AG04450 (cell line): ENCODE measurements around the gene ARHGAP9. TPM values are rescaled to one million over a fixed set of nuclear protein-coding genes. Genes with fewer than 3 reads are reported as not detected.
A peak's percentile ranks its signal among the peaks of the same experiment; 100 is the strongest.
"Not testable (repeated sequence)": the region's sequence is repeated elsewhere in the genome, so short reads cannot be mapped to it uniquely, and the experiment has no call there.

ENCODE experiments used
- CTCF ChIA-PET: fragments of 300-600, 350-600 bp; formaldehyde crosslinking; extraction: SDS; loops from one replicate; lab custom pipeline; 2022; ENCODE audit warnings: antibody characterized with exemption, inconsistent platforms; lab: Charles Lee
- POLR2A ChIA-PET: fragments of 350-600 bp; formaldehyde crosslinking; extraction: SDS; loops from one replicate; lab custom pipeline; 2021; ENCODE audit warnings: antibody characterized with exemption, inconsistent platforms; lab: Yijun Ruan, JAX
- DNase-seq: peaks from one replicate; pipeline ENCODE4 v3.0.0-alpha.2; 2011; ENCODE audit warnings: low read depth, low spot score
- H3K27ac ChIP-seq: one replicate; pipeline ENCODE4 v1.5.1; 2012; ENCODE audit warnings: low read depth, low read length, control low read depth
- H3K27me3 ChIP-seq: one replicate; pipeline ENCODE4 v1.6.0; 2012; ENCODE audit warnings: low read length; ENCODE audit not compliant: control insufficient read depth, insufficient read depth
- H3K4me3 ChIP-seq: 2 replicates; pipeline ENCODE4 v1.5.1; 2011; ENCODE audit warnings: mild to moderate bottlenecking, low read depth, low read length, control low read depth
- H3K9me3 ChIP-seq: 2 replicates; pipeline ENCODE4 v1.5.1; 2012; ENCODE audit warnings: low read length; ENCODE audit not compliant: control insufficient read depth, insufficient read depth
- polyA plus RNA-seq: library from polyadenylated mRNA; depleted of rRNA; stranded (reverse); fragments of >200 nt; gene quantifications from 2 replicates; pipeline ENCODE4 v1.2.3, GENCODE V29; 2011; rRNA removed
- small RNA-seq: library from RNA; depleted of rRNA; stranded (forward); fragments of <200 nt; gene quantifications from one replicate; pipeline ENCODE3, GENCODE V24; 2012; ENCODE audit warnings: low read depth; ENCODE audit not compliant: insufficient read length
- TF ChIP-seq, protein P1 (sequence below): IDR thresholded peaks from 2 replicates; pipeline ENCODE4 v1.5.1; 2011; ENCODE audit warnings: low read depth, low read length, control low read depth, inconsistent platforms

The ARHGAP9 gene
- polyA plus RNA-seq, 1 experiment: 1.2 TPM

DNA sequence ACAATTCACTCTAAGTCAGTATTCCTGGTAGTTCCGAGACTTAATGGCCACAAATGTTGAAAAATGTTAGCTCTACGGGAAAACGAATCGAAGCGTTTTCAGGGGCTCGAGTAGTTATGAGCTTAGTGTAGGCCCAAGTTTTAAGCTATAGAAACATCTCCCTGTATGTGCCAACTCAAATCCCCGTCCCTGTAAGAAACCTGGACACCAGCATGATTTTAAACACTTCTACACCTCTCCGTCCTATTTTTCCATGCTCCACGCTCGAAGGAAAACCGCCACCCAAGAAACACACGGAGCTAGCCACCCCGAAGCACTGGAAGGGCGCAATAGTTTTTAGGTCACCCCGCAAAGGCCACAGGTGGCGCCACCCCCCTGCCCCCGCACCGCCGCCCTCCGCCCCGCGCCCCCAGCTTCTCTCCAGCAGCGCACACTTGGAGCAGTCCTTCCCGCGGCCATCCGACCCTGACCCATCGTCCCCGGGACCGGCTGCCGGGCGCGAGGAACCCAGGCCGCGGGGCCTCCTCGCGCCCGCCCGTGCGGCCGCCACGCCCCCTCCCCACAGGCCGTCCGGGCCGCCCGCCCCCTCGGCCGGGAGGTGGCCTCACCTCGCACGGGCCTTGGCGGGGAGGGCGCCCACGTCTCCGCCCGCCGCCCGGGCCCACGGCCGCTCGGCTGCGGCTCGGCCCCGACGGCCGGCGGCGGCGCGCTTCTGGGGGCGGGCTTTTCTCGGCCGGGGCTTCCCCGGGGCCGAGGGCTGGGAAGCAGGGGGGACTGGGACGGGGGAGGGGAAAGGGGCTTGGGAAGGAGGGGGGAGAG, 49.3 kb downstream of the ARHGAP9 start:
- H3K27ac ChIP-seq: peak overlapping the region; percentile 74
- H3K4me3 ChIP-seq: peak overlapping the region; percentile 72
- CTCF ChIA-PET: interaction anchor here (1.7 to 2.1 kb wide), 2 partner anchors 23 to 122 kb away, joined by 9 to 15 read pairs; no protein-coding TSS in a partner anchor
- POLR2A ChIA-PET: interaction anchor here (0.6 to 1.0 kb wide), 2 partner anchors 22 to 54 kb away, joined by 4 to 5 read pairs; no protein-coding TSS in a partner anchor
- H3K27me3 ChIP-seq: no peaks in the 10 kb centered on the region
- TF ChIP-seq, protein P1, sequence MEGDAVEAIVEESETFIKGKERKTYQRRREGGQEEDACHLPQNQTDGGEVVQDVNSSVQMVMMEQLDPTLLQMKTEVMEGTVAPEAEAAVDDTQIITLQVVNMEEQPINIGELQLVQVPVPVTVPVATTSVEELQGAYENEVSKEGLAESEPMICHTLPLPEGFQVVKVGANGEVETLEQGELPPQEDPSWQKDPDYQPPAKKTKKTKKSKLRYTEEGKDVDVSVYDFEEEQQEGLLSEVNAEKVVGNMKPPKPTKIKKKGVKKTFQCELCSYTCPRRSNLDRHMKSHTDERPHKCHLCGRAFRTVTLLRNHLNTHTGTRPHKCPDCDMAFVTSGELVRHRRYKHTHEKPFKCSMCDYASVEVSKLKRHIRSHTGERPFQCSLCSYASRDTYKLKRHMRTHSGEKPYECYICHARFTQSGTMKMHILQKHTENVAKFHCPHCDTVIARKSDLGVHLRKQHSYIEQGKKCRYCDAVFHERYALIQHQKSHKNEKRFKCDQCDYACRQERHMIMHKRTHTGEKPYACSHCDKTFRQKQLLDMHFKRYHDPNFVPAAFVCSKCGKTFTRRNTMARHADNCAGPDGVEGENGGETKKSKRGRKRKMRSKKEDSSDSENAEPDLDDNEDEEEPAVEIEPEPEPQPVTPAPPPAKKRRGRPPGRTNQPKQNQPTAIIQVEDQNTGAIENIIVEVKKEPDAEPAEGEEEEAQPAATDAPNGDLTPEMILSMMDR: no peak
- no peaks in the 10 kb centered on the region for H3K9me3 ChIP-seq
- DNase-seq: no peak

DNA sequence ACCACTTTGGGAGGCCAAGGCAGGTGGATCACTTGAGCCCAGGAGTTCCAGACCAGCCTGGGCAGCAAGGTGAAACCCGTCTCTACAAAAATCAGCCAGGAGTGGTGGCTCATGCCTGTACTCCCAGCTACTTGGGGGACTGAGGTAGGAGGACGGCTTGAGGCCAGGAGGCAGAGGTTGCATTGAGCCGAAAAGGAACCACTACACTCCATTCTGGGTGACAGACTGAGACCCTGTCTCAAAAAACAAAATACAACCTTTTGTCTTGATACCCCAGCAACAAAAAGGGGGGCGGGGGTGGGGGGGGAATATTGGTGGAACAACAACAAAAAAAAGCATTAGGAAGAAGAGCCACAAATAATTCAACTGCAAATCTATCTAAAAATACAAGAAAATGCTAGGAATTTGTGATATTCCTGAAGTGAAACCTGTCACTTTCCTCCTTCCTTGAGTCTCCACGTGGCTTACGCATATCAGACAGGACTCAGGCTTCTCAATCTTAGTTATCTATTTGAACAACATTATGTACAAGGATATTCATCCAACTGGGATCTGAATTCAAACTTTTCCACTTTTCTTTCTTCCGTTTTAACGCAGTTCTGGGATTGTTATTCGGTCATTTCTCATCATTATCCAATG, 50.1 kb downstream of the ARHGAP9 start:
- no peaks in the 10 kb centered on the region for H3K9me3 ChIP-seq
- TF ChIP-seq, protein P1: no peak
- ChIA-PET POLR2A (interaction anchor here (0.6 to 1.0 kb wide), 2 partner anchors 23 to 53 kb away, joined by 4 to 5 read pairs; no protein-coding TSS in a partner anchor), CTCF (interaction anchor here (1.7 to 2.1 kb wide), 2 partner anchors 23 to 122 kb away, joined by 9 to 15 read pairs; no protein-coding TSS in a partner anchor)
- peak overlapping the region; percentile 72 for H3K4me3 ChIP-seq
- no peaks in the 10 kb centered on the region for H3K27me3 ChIP-seq
- H3K27ac ChIP-seq: peak overlapping the region; percentile 74
- DNase-seq: no peak

DNA sequence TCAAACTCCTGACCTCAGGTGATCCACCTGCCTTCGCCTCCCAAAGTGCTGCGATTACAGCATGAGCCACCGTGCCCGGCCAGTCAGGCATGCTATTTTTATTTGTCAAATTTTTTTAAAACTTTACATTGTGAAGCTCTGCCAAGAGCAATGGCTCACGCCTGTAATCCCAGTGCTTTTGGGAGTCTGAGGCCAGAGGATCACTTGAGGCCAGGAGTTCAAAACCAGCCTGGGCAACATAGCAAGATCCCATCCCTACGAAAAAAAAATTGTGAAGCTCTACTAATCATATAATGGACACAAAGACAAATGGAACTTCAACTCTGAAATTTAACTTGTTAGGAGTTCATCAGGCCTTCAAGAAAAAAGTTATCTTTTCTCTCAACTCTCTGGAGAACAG, 50.7 kb downstream of the ARHGAP9 start:
- ChIA-PET CTCF (interaction anchor here (1.7 to 2.1 kb wide), 2 partner anchors 24 to 121 kb away, joined by 9 to 15 read pairs; no protein-coding TSS in a partner anchor), POLR2A (no interaction called here)
- no peak for DNase-seq
- Histone ChIP-seq H3K9me3 (no peaks in the 10 kb centered on the region), H3K4me3 (no peak overlapping the region; the same call in 1 of the 2 replicates), H3K27ac (no peak overlapping the region), H3K27me3 (no peaks in the 10 kb centered on the region)
- TF ChIP-seq, protein P1: no peak

DNA sequence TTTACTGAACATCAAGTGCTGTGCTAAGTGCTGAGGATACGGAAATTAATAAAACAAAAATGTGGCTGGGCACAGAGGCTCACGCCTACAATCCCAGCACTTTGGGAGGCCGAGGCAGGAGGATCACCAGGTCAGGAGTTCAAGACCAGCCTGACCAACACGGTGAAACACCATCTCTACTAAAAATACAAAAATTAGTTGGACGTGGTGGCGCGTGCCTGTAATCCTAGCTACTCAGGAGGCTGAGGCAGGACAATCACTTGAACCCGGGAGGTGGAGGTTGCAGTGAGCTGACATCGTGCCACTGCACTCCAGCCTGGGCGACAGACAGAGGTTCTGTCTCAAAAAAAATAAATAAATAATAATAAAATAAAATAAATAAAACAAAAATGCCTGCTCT, 52.7 kb downstream of the ARHGAP9 start:
- H3K27me3 ChIP-seq, H3K4me3 ChIP-seq, H3K27ac ChIP-seq, H3K9me3 ChIP-seq, POLR2A ChIA-PET, DNase-seq: not testable (repeated sequence)
- CTCF ChIA-PET: interaction anchor here (0.7 to 2.6 kb wide), 2 partner anchors 26 to 176 kb away, joined by 3 to 8 read pairs; partner anchors contain the start of gene STAC3

Small RNA genes within 50 kb of the gene (small RNA-seq; reads per million reads assigned to genes)
- not detected for gene MIR616

Other genes with a start within 250 kb of the ARHGAP9 start
- 0.25 and 0.65 TPM in 2 replicates for gene STAC3, start 228.7 kb downstream of the ARHGAP9 start, polyA plus RNA-seq
- 19.3 and 20.0 TPM in 2 replicates for gene R3HDM2, start 48.8 kb downstream of the ARHGAP9 start, polyA plus RNA-seq
- gene INHBC, start 45.1 kb downstream of the ARHGAP9 start, polyA plus RNA-seq: not detected in 2 replicates
- gene INHBE, start 24.6 kb downstream of the ARHGAP9 start, polyA plus RNA-seq: 10.8 TPM in 2 replicates
- gene GLI1, start 20.1 kb downstream of the ARHGAP9 start, polyA plus RNA-seq: 8.3 and 9.7 TPM in 2 replicates
- gene MARS1, start 8.2 kb upstream of the ARHGAP9 start, polyA plus RNA-seq: 236 and 252 TPM in 2 replicates
- 64.9 and 69.0 TPM in 2 replicates for gene DDIT3, start 40.6 kb upstream of the ARHGAP9 start, polyA plus RNA-seq
- 3.3 and 4.9 TPM in 2 replicates for gene MBD6, start 43.0 kb upstream of the ARHGAP9 start, polyA plus RNA-seq
- 146 and 160 TPM in 2 replicates for gene DCTN2, start 67.3 kb upstream of the ARHGAP9 start, polyA plus RNA-seq
- 0.38 and 0.45 TPM in 2 replicates for gene KIF5A, start 70.2 kb upstream of the ARHGAP9 start, polyA plus RNA-seq
- gene PIP4K2C, start 111.3 kb upstream of the ARHGAP9 start, polyA plus RNA-seq: 29.7 and 33.1 TPM in 2 replicates
- 24.8 and 32.0 TPM in 2 replicates for gene DTX3, start 125.0 kb upstream of the ARHGAP9 start, polyA plus RNA-seq
- gene ARHGEF25, start 131.6 kb upstream of the ARHGAP9 start, polyA plus RNA-seq: 23.4 and 26.0 TPM in 2 replicates
- 1.8 and 2.5 TPM in 2 replicates for gene B4GALNT1, start 153.3 kb upstream of the ARHGAP9 start, polyA plus RNA-seq
- 309 and 310 TPM in 2 replicates for gene OS9, start 214.3 kb upstream of the ARHGAP9 start, polyA plus RNA-seq